RCC 7860 (cell line): ENCODE results near the gene CFAP251.

Experiments
- DNase-seq: peaks from one replicate; pipeline ENCODE4 v3.0.0-alpha.2; 2015; ENCODE audit warnings: low spot score
- FAIRE-seq: peaks from 2 replicates; lab custom pipeline; 2012; peaks lifted over from hg19 to GRCh38; lab: Jason Lieb, UNC

CFAP251 gene

DNA sequence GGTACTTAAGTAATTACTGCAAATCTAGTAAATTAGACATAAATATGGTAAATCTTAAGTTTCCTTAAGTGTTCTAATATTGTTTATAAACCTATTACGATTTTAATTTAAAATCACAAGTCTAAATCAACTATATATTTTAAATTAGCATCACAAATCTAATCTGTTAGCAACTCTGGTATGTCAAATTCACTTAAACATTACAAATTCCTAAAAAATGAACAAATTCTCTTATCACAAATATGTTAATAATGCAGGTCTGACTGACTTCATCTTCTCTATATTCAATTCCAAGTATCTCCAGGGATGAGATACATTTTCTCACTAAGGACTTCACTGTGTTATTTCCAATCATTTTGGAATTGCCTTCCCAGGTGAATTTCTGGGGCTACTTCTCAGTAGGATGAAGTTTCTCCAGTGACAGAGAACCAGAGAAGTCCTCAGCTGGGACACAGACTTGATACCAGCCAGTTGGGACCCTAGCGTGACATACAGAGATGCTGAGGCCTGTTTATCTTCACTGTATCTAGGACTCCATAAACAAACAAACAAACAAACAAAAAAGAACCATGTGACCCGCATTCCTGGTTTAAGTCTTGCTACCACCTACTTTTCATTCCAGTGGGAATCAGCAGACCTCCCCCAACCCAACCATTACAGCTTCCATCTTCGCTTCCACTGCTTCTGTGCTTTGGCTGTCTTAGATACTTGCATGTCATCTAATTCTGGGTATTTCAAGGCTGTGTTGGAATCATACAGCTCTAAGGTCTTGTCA is 21.8 kb downstream of the CFAP251 start:
- DNase-seq: no peak
- no peak for FAIRE-seq

GRCh38 chr12:121942145-121942718 is 23.8 kb downstream of the CFAP251 start:
- no peak for DNase-seq
- FAIRE-seq: no peak

DNA sequence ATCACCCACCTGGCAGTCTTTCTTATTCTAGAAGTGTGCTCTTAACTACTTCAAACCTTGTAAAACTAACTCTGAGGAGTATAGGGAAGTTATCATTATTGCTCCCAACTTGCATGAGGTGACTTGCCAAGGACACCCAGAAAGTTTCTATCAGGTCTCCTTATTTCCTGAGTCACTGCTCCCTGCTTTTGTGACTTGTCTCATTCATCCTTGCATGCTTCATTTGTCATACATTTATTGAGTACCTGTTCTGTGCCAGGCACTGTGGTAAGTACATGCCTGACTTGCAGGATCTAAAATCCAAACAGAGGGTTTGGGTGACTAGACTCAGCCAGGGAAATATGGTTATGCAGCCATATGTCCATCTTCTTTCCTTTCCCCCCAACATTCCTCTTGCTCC is 25.5 kb downstream of the CFAP251 start:
- no peak for DNase-seq
- no peak for FAIRE-seq

- FAIRE-seq (no peak), DNase-seq (no peak)
Observed at GRCh38 chr12:121946313-121947025, 28.1 kb downstream of the CFAP251 start.

- FAIRE-seq (no peak), DNase-seq (no peak)
Observed at GRCh38 chr12:121947981-121948380, 29.6 kb downstream of the CFAP251 start.

GRCh38 chr12:121949648-121950397 is 31.4 kb downstream of the CFAP251 start:
- peak; percentile 84 for FAIRE-seq

DNA sequence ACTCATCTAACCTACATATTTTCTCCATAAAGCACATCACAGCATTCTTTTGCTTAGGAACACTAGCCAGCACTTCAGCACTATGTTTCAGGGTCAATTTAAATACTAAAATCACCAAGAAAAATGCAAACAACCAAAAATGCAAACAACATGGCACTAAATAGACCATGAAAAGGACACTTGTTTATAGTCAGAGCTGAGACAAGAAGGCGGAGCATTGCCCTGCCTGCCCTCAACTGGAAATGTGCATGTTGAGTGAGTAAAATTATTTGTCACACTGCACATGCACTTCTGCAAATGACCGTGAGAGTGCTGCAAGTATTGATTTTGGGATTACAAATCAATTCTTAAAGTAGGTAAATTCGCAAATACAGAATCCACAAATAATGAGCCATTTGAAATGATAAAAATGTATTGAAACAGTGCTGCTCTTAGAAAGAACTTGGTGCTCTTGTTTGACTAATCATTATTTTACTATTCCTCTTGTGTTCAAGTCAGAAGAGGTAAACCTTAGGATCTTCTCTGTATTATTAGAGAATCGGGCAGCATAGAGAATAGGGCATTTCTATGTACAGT is 34.8 kb downstream of the CFAP251 start:
- FAIRE-seq (no peak), DNase-seq (no peak)

More at GRCh38 chr12:121949648-121950397, 31.4 kb downstream of the CFAP251 start:
- peak; percentile 86 for DNase-seq

DNA sequence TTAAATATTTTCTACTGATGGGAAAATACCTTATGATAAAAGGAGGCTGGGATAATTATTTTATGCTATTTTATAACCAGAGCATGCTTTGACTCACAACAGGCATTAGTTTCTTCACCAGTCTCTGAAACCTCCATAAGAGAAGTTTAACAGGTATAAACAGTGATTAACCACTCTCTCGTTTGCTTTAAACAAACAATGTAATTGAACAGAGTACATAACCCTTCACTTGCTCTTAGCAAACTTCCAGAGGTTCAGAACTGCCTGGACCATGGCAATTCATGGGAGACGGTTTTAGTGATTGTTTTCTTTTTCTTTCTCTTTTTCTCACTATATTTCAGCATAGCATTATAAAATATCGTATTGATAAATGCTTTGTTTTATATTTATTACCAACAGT is 35.3 kb downstream of the CFAP251 start:
- DNase-seq (no peak), FAIRE-seq (no peak)

DNA sequence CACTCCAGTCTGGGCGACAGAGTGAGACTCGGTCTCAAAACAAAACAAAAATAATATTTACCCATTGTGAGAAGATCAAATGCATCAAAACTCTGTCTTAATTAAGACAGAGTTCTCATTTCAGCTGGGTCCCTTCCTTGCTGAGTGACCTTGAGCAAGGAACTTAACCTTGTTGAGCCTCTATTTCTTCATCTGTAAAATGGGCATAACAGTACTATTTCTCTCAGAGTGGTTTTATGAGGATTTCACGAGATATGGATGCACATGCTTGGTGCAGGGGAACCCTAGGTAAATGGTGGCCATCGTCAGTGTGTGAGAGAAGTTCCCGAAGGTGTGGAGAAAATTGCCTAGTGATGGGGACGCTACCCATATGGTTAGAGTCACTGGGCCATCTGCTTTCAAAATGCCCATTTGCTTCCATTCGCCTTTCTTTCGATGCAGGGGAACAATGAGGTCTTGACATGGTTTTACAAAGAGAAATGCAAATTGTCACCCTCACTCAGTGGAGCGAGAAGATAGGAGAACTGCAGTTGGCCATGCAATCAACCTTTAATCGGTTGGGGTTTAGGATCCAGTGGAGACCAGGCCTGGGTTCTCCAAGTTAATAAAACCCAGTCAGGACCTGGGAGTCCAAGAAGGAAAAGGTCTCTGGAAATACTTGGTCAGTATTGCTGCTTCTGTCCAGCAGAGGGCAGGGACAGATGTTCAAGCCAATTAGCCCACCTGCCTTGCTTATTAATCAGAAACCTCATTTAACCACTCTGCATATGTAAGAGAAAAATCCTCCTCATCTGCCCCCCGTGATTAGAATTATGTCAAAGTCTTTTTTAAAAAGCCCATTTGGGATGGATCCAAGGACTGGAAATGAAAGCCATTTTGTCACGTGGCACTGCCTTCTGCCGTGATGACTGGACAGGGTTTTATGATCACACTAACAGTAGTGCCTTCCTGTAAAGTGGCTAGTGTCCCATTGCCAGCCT is 37.2 kb downstream of the CFAP251 start:
- no peak for DNase-seq
- FAIRE-seq: no peak

- DNase-seq: no peak
- no peak for FAIRE-seq
Observed at GRCh38 chr12:121957861-121958515, 39.6 kb downstream of the CFAP251 start.

DNA sequence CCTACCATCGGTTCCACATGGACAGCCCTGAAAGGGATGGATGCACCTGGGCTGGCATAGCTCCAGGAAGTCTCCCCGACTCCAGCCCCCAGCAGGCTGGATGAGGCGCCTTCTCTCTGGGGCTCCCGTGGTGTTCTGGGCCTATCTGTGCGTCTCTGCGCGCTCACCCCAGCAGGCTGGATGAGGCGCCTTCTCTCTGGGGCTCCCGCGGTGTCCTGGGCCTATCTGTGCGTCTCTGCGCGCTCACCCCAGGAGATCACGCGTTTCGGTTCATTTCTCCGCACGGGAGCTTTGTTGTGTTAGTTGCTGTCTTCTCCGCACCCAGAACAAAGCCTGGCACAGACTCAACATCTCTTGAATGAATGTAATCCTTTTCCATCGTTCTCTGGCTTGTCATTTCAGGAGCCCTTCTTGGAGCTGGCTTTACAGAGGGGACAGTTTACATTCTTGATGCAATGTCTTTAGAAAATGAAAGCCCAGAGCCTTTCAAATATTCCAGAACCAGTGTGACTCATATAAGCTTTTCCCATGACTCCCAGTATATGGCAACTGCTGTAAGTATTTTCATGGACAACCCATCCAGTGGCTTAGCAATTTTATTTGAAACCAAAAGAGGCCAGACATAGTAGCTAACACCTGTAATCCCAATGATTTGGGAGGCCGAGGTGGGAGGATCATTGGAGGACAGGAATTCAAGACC is 40.3 kb downstream of the CFAP251 start:
- DNase-seq: no peak
- no peak for FAIRE-seq

GRCh38 chr12:121960541-121960940 is 42.1 kb downstream of the CFAP251 start:
- no peak for DNase-seq
- no peak for FAIRE-seq

DNA sequence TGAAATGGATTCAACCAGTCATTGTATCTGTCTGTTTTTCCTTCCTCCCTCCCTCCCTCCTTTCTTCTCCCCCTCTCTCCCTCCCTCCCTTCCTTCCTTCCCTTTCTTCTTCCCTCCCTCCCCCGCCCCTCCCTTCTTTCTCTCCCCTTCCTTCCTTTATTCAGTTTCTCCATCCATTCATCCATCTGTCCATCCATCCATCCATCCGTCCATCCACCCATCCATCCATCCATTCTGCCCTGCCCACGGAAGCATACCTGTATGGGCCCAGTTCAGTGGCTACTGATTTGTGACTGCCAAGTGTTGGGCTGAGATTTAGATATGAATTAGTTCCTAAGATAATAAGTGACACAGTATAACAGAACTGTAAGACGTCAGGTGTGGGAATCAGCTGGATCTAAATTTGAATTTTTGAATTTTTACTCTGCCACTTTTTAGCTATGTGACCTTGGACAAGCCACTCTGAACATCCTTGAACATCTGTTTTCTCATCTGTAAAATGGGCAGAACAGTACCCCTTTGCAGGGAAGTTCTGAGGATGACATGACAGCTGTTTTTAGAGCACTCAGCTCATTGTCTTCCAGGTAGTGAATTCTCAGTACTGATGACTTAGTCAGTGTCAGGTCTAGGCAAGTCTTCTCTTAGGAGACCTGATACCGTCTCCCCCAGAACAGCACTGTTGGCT is 42.9 kb downstream of the CFAP251 start:
- DNase-seq (no peak), FAIRE-seq (no peak)

- no peak for DNase-seq
- no peak for FAIRE-seq
Observed at GRCh38 chr12:121963341-121964018, 45.1 kb downstream of the CFAP251 start.

DNA sequence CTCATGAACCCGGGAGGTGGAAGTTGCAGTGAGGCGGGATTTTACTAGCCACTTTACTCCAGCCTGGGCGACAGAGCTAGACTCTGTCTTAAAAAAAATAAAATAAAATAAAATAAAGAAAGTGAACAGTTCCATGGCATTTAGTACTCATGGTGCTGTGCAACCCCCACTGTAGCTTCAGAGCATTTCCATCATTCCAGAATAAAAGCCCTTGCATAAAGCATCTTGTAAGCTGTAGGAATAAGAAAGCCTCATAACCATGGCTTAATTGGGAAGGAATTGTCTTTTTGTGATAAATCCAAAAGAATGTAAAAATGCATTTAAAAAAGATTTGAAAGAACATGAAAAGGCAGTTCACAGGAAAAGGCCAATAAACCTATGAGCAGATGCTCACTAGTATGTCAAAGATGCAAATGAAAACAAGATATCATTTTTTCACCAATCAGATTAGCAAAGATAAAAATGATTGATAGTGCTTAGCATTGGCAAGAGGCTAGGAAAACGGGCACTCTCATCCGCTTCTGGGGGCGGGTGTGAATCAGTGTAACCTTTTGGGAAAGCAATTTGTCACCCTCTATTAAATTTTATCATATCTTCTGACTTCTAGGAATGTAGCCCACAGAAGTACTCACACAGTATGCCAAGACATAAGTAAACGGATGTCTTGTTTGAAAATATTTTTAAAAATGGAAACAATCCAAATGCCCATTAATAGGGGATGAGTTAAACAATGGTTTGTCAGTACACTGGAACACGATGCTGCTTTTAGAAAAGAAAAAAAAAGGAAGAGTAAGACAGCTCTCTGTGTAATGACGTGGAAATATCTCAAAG is 46.6 kb downstream of the CFAP251 start:
- FAIRE-seq: peak; percentile 83
- peak; percentile 57 for DNase-seq

DNA sequence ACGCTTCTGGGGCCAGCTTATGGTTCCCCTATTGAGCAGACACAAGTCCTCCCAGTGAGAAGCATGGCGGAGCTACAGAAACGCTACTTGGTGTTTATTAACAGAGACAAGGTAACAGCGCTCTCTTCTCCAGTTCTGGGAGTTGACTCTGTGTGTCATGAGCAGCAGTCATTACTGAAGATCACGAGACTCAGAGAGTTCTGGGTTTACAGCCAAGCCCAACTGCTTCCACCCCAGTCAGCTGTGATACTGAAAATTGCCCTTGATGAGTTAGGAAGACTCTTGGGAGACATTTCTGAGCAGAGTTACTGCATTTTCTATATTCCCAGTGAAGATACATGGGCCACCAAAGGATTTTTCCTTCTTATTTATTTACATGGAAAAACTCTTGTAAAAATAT is 48.6 kb downstream of the CFAP251 start:
- DNase-seq (no peak), FAIRE-seq (no peak)

- FAIRE-seq: no peak
- DNase-seq: no peak
Observed at GRCh38 chr12:121968876-121969275, 50.5 kb downstream of the CFAP251 start.
